GM12878 (cell line): ENCODE measurements around the gene TSC22D4. TPM values are rescaled to one million over a fixed set of nuclear protein-coding genes. Genes with fewer than 3 reads are reported as not detected.

ENCODE experiments used
- ATAC-seq: fragments of 200-7000 bp; cut with Tn5 transposase; 3 replicates; pipeline ENCODE4 v1.9.1; 2020; ENCODE audit warnings: mild to moderate bottlenecking, moderate library complexity
- BruUV-seq: library from RNA; stranded (reverse); fragments of 400-500 nt; replicated peaks from 2 replicates; lab custom pipeline; 2021; lab: Mats Ljungman, UMichigan
- CTCF ChIA-PET: fragments of 300-600 bp; sonication (Branson Sonifier 250); formaldehyde crosslinking; extraction: SDS; loops from one replicate; lab custom pipeline; 2021; ENCODE audit warnings: inconsistent platforms; lab: Yijun Ruan, JAX
- POLR2A ChIA-PET: fragments of 350-600 bp; formaldehyde crosslinking; extraction: SDS; loops from one replicate; lab custom pipeline; 2021; ENCODE audit warnings: inconsistent platforms; lab: Charles Lee
- RAD21 ChIA-PET: fragments of 300-600 bp; sonication (Branson Sonifier 250); formaldehyde crosslinking; loops from one replicate; lab custom pipeline; 2023; ENCODE audit warnings: antibody characterized with exemption; ENCODE audit not compliant: unreplicated experiment; lab: Charles Lee
- SMC1A ChIA-PET: fragments of 300-600 bp; sonication (Branson Sonifier 250); formaldehyde crosslinking; loops from one replicate; lab custom pipeline; 2023; ENCODE audit not compliant: unreplicated experiment, uncharacterized antibody; lab: Charles Lee
- DNase-seq: peaks from one replicate; pipeline ENCODE4 v3.0.0-alpha.2; 2011; ENCODE audit warnings: low read depth, low spot score
- FAIRE-seq: peaks from 3 replicates; lab custom pipeline; 2011; peaks lifted over from hg19 to GRCh38; lab: Jason Lieb, UNC
- H2AFZ ChIP-seq: 2 replicates; pipeline ENCODE4 v1.6.0; 2011; ENCODE audit warnings: low read depth, low read length, control low read depth; ENCODE audit not compliant: control insufficient read depth
- H3K27ac ChIP-seq: 2 replicates; pipeline ENCODE4 v1.5.1; 2011; ENCODE audit warnings: control low read depth; ENCODE audit not compliant: control insufficient read depth, insufficient read depth
- H3K27me3 ChIP-seq, 2 experiments: replicated peaks in 1 of 2; 2 replicates each; pipeline versions ENCODE4 v1.6.0 to v1.6.1; 2011; ENCODE audit warnings: low read length in 1 of 2; ENCODE audit not compliant: control insufficient read depth in 2 of 2, insufficient read depth in 2 of 2
- H3K36me3 ChIP-seq, 2 experiments: 2 replicates each; pipeline ENCODE4 v1.5.1; 2011; ENCODE audit warnings: low read length in 1 of 2; ENCODE audit not compliant: control insufficient read depth in 2 of 2, insufficient read depth in 2 of 2
- H3K4me1 ChIP-seq: 2 replicates; pipeline ENCODE4 v1.6.1; 2011; ENCODE audit warnings: mild to moderate bottlenecking, low read length, moderate library complexity, mixed read lengths; ENCODE audit not compliant: control insufficient read depth, insufficient read depth
- H3K4me2 ChIP-seq: 2 replicates; pipeline ENCODE4 v1.6.0; 2011; ENCODE audit warnings: control low read depth; ENCODE audit not compliant: control insufficient read depth, insufficient read depth
- H3K4me3 ChIP-seq: fragments of 200-600 bp; sonication (generic); 2 replicates; pipeline ENCODE4 v1.5.1; 2016
- H3K79me2 ChIP-seq: 2 replicates; pipeline ENCODE4 v1.6.0; 2011; ENCODE audit warnings: low read length; ENCODE audit not compliant: control insufficient read depth, insufficient read depth
- H3K9ac ChIP-seq: 2 replicates; pipeline ENCODE4 v1.8.0; 2011; ENCODE audit warnings: low read length, control low read depth, mixed read lengths; ENCODE audit not compliant: control insufficient read depth, insufficient read depth
- H3K9me3 ChIP-seq: replicated peaks from 3 replicates; pipeline ENCODE4 v1.5.1; 2011; ENCODE audit warnings: mild to moderate bottlenecking, low read length; ENCODE audit not compliant: control insufficient read depth, insufficient read depth
- H4K20me1 ChIP-seq: 2 replicates; pipeline ENCODE4 v1.6.0; 2011; ENCODE audit not compliant: control insufficient read depth, insufficient read depth
- BACH1 ChIP-seq: fragments of 450-650 bp; IDR thresholded peaks from 2 replicates; pipeline ENCODE4 v1.6.1; 2017; ENCODE audit warnings: mild to moderate bottlenecking, borderline replicate concordance
- BCL11A ChIP-seq: IDR thresholded peaks from 2 replicates; pipeline ENCODE4 v1.6.1; 2011; ENCODE audit warnings: low read depth, low read length
- EED ChIP-seq: sonication (generic); IDR thresholded peaks from 2 replicates; pipeline ENCODE4 v1.6.1; 2016; ENCODE audit warnings: antibody characterized with exemption, low read depth
- NR2F1 ChIP-seq: fragments of 450-650 bp; conservative IDR thresholded peaks from 2 replicates; pipeline ENCODE4 v1.6.1; 2017; ENCODE audit warnings: mild to moderate bottlenecking
- PAX5 ChIP-seq: IDR thresholded peaks from 2 replicates; pipeline ENCODE4 v1.6.1; 2011; ENCODE audit warnings: low read depth, low read length, borderline replicate concordance
- TCF3 ChIP-seq: IDR thresholded peaks from 2 replicates; pipeline ENCODE4 v1.6.1; 2012; ENCODE audit warnings: low read depth, mild to moderate bottlenecking, low read length, borderline replicate concordance; ENCODE audit not compliant: insufficient read depth
- WGBS: methylation state at CpG from one replicate; pipeline ENCODE4 v1.1.6; 2016; ENCODE audit warnings: low lambda C conversion rate; ENCODE audit not compliant: insufficient replicate concordance, insufficient coverage; ENCODE audit errors: missing lambda C conversion rate; 5-methylcytosine and 5-hydroxymethylcytosine counted together
- in situ Hi-C: fragments of 300-500 bp; cut with MboI; formaldehyde crosslinking; loops from 9 replicates; pipeline ENCODE4 v1.14.3; 2018; ENCODE audit warnings: mixed read lengths
- intact Hi-C: fragments of 100-400 bp; cut with micrococcal nuclease; formaldehyde crosslinking; loops from one replicate; pipeline ENCODE4 v1.14.2; 2022; ENCODE audit not compliant: unreplicated experiment
- polyA plus RNA-seq, 11 experiments: library from polyadenylated mRNA; depleted of rRNA in 4 of 11; unstranded in 6 of 11; stranded (reverse) in 5 of 11; fragments of >200 nt; fragmentation: Nextera tagmentation in 4 of 11; fragmentation: Illumina TruSeq in 1 of 11; extraction: Ambion mirVana in 4 of 11; extraction: Trizol in 1 of 11; gene quantifications; 1 replicate in 1 of 11; 2 replicates in 10 of 11; pipeline versions ENCODE4 v1.2.1 to v1.2.3, GENCODE V29; 2011 to 2016; ENCODE audit warnings: inconsistent platforms in 2 of 11, missing spikeins in 2 of 11, low read depth in 1 of 11
- total RNA-seq, 4 experiments: library from RNA; depleted of rRNA in 3 of 4; stranded (reverse); fragments of >200 nt in 3 of 4; fragmentation: Illumina TruSeq in 1 of 4; extraction: Trizol in 1 of 4; gene quantifications; 2 replicates each; pipeline versions ENCODE4 v1.2.1 to v1.2.3, GENCODE V29; 2013 to 2021
- TF ChIP-seq, protein P1 (sequence below): fragments of 150-350 bp; IDR thresholded peaks from 2 replicates; pipeline ENCODE4 v1.6.1; 2016; ENCODE audit warnings: low read depth, low read length

TSC22D4 gene
- total and polyA plus RNA-seq, 10 of the 15 experiments (the other 5 are each of a cell fraction or from before 2014, with no cell fraction given) = 0.50 to 65.7 (median 24.4) TPM

DNA sequence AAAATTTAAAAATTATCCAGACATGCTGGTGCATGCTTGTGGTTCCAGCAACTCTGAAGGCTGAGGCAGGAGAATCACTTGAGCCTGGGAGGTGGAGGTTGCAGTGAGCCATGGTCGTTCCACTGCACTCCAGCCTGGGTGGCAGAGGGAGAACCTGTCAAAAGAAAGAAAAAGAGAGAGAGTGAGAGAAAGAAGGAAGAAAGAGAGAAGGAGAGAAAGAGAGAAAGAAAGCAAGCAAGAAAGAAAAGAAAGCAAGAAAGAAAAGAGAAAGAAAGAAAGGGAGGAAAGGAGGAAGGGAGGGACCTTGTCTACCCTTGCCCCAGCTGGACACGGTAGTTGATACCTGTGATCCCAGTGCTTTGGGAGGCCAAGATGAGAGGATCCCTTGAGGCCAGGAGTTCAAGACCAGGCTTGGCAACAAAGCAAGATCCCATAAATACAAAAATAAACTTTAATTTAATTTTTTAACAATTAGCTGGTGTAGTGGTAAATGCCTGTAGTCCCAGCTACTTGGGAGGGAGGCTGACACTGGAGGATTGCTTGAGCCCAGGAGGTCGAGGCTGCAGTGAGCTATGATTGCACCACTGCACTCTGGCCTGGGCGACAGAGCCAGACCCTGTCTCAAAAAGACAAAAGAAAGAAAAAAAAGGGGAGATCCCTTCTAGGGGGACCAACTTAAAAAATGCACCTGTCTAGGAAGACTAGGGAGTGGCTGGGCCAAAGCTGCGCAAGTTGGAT lies 13.9 kb upstream of the TSC22D4 start:
- intact Hi-C loops (no loop called here), in situ Hi-C loops (no loop called here)
- 74% methylated on average over 5 of the region's 5 CpGs for WGBS
- H4K20me1 ChIP-seq = no peaks in the 10 kb centered on the region
- H3K36me3 ChIP-seq = no peaks in the 10 kb centered on the region
- H3K9me3 ChIP-seq = no peaks in the 10 kb centered on the region
- H3K9ac ChIP-seq = no peak overlapping the region; the same call in 1 of the 2 replicates
- H3K27me3 ChIP-seq = no peaks in the 10 kb centered on the region
- ChIA-PET SMC1A (interaction anchor here (1.1 to 2.8 kb wide), 3 partner anchors 10 to 69 kb away, joined by 3 to 14 read pairs (median 4); no protein-coding TSS in a partner anchor), CTCF (interaction anchor here (1.0 to 3.2 kb wide), 4 partner anchors 10 to 66 kb away, joined by 3 to 15 read pairs (median 8); partner anchors contain the start of gene NYAP1), POLR2A (no interaction called here), RAD21 (interaction anchor here (1.0 to 1.5 kb wide), 2 partner anchors 15 to 67 kb away, joined by 3 to 8 read pairs; no protein-coding TSS in a partner anchor)
- H3K4me1 ChIP-seq = 0 out of 2 replicates have a peak, but pooled peaks cover 4% of the 10 kb centered on the region
- BruUV-seq = no TSS peak
- no peak for TF ChIP-seq BACH1
- no peak for TF ChIP-seq NR2F1
- H3K4me2 ChIP-seq = peak overlapping the region; percentile 86; the same call in 1 of the 2 replicates
- no peaks in the 10 kb centered on the region for H3K79me2 ChIP-seq
- no peak for ATAC-seq
- H2AFZ ChIP-seq = peak overlapping the region; percentile 59; the same call in 1 of the 2 replicates
- H3K4me3 ChIP-seq = peak overlapping the region; percentile 53
- no peak overlapping the region for H3K27ac ChIP-seq
- no peak for DNase-seq
- FAIRE-seq = no peak

DNA sequence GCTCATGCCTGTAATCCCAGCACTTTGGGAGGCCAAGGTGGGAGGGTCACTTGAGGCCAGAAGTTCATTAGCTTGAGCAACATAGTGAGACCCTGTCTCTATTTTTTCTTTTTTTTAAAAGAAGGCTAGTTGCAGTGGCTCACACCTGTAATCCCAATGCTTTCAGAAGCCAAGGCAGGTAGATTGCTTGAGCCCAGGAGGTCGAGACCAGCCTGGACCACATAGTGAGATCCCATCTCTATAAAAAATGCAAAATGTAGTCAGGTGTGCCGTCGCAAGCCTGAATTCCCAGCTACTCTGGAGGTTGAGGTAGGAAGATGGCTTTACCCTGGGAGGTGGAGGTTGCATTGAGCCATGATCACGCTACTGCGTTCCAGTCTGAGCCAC lies 12.2 kb upstream of the TSC22D4 start:
- no peak for DNase-seq
- no peak overlapping the region for H3K4me3 ChIP-seq
- ChIA-PET RAD21 (no interaction called here), SMC1A (no interaction called here)
- no peaks in the 10 kb centered on the region for H3K79me2 ChIP-seq
- 91% methylated on average over 5 of the region's 5 CpGs for WGBS
- H4K20me1 ChIP-seq = no peaks in the 10 kb centered on the region
- no peak overlapping the region for H3K27ac ChIP-seq
- in situ Hi-C loops = no loop called here
- ATAC-seq = no peak
- no TSS peak for BruUV-seq
- 0 out of 2 replicates have a peak, but pooled peaks cover 4% of the 10 kb centered on the region for H3K4me1 ChIP-seq
- H3K27me3 ChIP-seq = no peaks in the 10 kb centered on the region
- no peak for FAIRE-seq
- intact Hi-C loops = no loop called here
- TF ChIP-seq TCF3 (no peak), EED (no peak), BCL11A (no peak), PAX5 (no peak)
- TF ChIP-seq, protein P1, sequence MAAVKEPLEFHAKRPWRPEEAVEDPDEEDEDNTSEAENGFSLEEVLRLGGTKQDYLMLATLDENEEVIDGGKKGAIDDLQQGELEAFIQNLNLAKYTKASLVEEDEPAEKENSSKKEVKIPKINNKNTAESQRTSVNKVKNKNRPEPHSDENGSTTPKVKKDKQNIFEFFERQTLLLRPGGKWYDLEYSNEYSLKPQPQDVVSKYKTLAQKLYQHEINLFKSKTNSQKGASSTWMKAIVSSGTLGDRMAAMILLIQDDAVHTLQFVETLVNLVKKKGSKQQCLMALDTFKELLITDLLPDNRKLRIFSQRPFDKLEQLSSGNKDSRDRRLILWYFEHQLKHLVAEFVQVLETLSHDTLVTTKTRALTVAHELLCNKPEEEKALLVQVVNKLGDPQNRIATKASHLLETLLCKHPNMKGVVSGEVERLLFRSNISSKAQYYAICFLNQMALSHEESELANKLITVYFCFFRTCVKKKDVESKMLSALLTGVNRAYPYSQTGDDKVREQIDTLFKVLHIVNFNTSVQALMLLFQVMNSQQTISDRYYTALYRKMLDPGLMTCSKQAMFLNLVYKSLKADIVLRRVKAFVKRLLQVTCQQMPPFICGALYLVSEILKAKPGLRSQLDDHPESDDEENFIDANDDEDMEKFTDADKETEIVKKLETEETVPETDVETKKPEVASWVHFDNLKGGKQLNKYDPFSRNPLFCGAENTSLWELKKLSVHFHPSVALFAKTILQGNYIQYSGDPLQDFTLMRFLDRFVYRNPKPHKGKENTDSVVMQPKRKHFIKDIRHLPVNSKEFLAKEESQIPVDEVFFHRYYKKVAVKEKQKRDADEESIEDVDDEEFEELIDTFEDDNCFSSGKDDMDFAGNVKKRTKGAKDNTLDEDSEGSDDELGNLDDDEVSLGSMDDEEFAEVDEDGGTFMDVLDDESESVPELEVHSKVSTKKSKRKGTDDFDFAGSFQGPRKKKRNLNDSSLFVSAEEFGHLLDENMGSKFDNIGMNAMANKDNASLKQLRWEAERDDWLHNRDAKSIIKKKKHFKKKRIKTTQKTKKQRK = no peak
- TF ChIP-seq, all 136 proteins: peak for 0
- Histone ChIP-seq H2AFZ (no peak overlapping the region), H3K9ac (no peak overlapping the region), H3K9me3 (no peaks in the 10 kb centered on the region), H3K36me3 (no peaks in the 10 kb centered on the region), H3K4me2 (no peak overlapping the region)
- ChIA-PET POLR2A (no interaction called here), CTCF (no interaction called here)
